NCI-H345 (cell line): Measurements from ENCODE around the gene NPHP4.
"Not testable (repeated sequence)": the region's sequence is repeated elsewhere in the genome, so short reads cannot be mapped to it uniquely, and the experiment has no call there.

Experiments used
- DNase-seq: peaks from one replicate; lab custom pipeline; 2025; lab: John Stamatoyannopoulos, UW

Gene NPHP4

GRCh38 chr1:6023346-6023745 lies 31.1 kb upstream of the NPHP4 start:
- DNase-seq = no peak

GRCh38 chr1:6022193-6022592 lies 30.0 kb upstream of the NPHP4 start:
- DNase-seq = no peak

GRCh38 chr1:6019166-6019845 lies 27.1 kb upstream of the NPHP4 start:
- no peak for DNase-seq

- not testable (repeated sequence) for DNase-seq
Observed at GRCh38 chr1:6017654-6018053, 25.4 kb upstream of the NPHP4 start.

- no peak for DNase-seq
Observed at GRCh38 chr1:6016191-6016865, 24.1 kb upstream of the NPHP4 start.

GRCh38 chr1:6014130-6014999 lies 22.1 kb upstream of the NPHP4 start:
- DNase-seq = no peak

GRCh38 chr1:6013491-6013890 lies 21.3 kb upstream of the NPHP4 start:
- DNase-seq = no peak

- DNase-seq = no peak
Observed at GRCh38 chr1:6012529-6013318, 20.5 kb upstream of the NPHP4 start.

- DNase-seq = no peak
Observed at GRCh38 chr1:6011946-6012258, 19.7 kb upstream of the NPHP4 start.

GRCh38 chr1:6011161-6011945 lies 19.1 kb upstream of the NPHP4 start:
- no peak for DNase-seq

GRCh38 chr1:6010554-6010953 lies 18.3 kb upstream of the NPHP4 start:
- no peak for DNase-seq

GRCh38 chr1:6009120-6010040 lies 17.2 kb upstream of the NPHP4 start:
- no peak for DNase-seq

- DNase-seq = no peak
Observed at GRCh38 chr1:6008696-6009095, 16.5 kb upstream of the NPHP4 start.

- no peak for DNase-seq
Observed at GRCh38 chr1:6008084-6008415, 15.8 kb upstream of the NPHP4 start.

- no peak for DNase-seq
Observed at GRCh38 chr1:6007318-6008083, 15.3 kb upstream of the NPHP4 start.

- DNase-seq = no peak
Observed at GRCh38 chr1:6006882-6007281, 14.7 kb upstream of the NPHP4 start.

- DNase-seq = no peak
Observed at GRCh38 chr1:6005276-6005917, 13.2 kb upstream of the NPHP4 start.

GRCh38 chr1:6004412-6005123 lies 12.3 kb upstream of the NPHP4 start:
- DNase-seq = no peak
